Sigmoid colon (tissue), 7 donors: ENCODE data around the gene LPGAT1. TPM values are rescaled to one million over a fixed set of nuclear protein-coding genes. Genes with fewer than 3 reads are reported as not detected.

ENCODE experiments used
- DNase-seq: peaks from one replicate; pipeline ENCODE4 v3.0.0-alpha.2; 2019
- H3K27ac ChIP-seq, 4 donors: fragments of 200-600 bp; sonication (generic); one replicate each; pipeline ENCODE4 v1.5.1; 2016 to 2019; ENCODE audit warnings: mild to moderate bottlenecking in 1 of 4
- H3K27me3 ChIP-seq, 3 donors: fragments of 200-600 bp; sonication (generic); one replicate each; pipeline ENCODE4 v1.5.1; 2019; ENCODE audit warnings: mild to moderate bottlenecking in 1 of 3
- H3K36me3 ChIP-seq, 4 donors: fragments of 200-600 bp; sonication (generic); one replicate each; pipeline ENCODE4 v1.5.1; 2016 to 2019
- H3K4me1 ChIP-seq, 4 donors: fragments of 200-600 bp; sonication (generic); one replicate each; pipeline ENCODE4 v1.5.1; 2017 to 2019
- H3K4me3 ChIP-seq, 4 donors: fragments of 200-600 bp; sonication (generic); one replicate each; pipeline ENCODE4 v1.5.1; 2017 to 2019; ENCODE audit warnings: mild to moderate bottlenecking in 2 of 4, moderate library complexity in 1 of 4
- H3K9me3 ChIP-seq, 4 donors: fragments of 200-600 bp in 3 of 4; sonication (generic) in 3 of 4; one replicate each; pipeline versions ENCODE4 v1.5.1 to v1.6.1; 2013 to 2019
- CTCF ChIP-seq, 4 experiments: fragments of 450-650 bp in 3 of 4; fragments of 200-600 bp in 1 of 4; IDR thresholded peaks; one replicate each; pipeline ENCODE4 v1.5.1; 2016 to 2019; ENCODE audit warnings: antibody characterized with exemption in 4 of 4, mild to moderate bottlenecking in 3 of 4, moderate library complexity in 2 of 4
- EP300 ChIP-seq, 4 donors: sonication (generic); formaldehyde crosslinking; IDR thresholded peaks; one replicate each; pipeline ENCODE4 v1.6.1; 2017; ENCODE audit warnings: antibody characterized with exemption in 4 of 4
- POLR2A ChIP-seq, 2 donors: fragments of 450-650 bp; IDR thresholded peaks; one replicate each; pipeline ENCODE4 v1.6.1; 2016; ENCODE audit warnings: antibody characterized with exemption in 2 of 2, mild to moderate bottlenecking in 2 of 2, moderate library complexity in 2 of 2
- POLR2AphosphoS5 ChIP-seq, 4 donors: sonication (generic); formaldehyde crosslinking; IDR thresholded peaks; one replicate each; pipeline ENCODE4 v1.6.1; 2017; ENCODE audit warnings: antibody characterized with exemption in 4 of 4
- WGBS, 2 donors: extraction: QIAGEN DNeasy Blood & Tissue Kit; methylation state at CpG; one replicate each; pipeline ENCODE4 v1.1.7; 2013; 5-methylcytosine and 5-hydroxymethylcytosine counted together
- intact Hi-C: fragments of 100-400 bp; cut with DNase I; formaldehyde crosslinking; loops from one replicate; pipeline ENCODE4 v1.15.1; 2023
- polyA plus RNA-seq, 3 donors: library from polyadenylated mRNA; stranded (reverse); fragments of 200-250 nt; gene quantifications; one replicate each; pipeline ENCODE4 v1.2.3, GENCODE V29; 2013
- total RNA-seq, 4 donors: library from RNA; depleted of rRNA; stranded (reverse); fragments of >200 nt; gene quantifications; one replicate each; pipeline ENCODE4 v1.1.0, GENCODE V29; 2016
- donor health status: healthy with polysubstance abuse.
- donor health status: Bipolar disorder and iron deficiency.
- donor health status: healthy.

The LPGAT1 gene
- total and polyA plus RNA-seq, 7 donors: 2.5 to 46.7 (median 26.8) TPM

GRCh38 chr1:211783897-211784296 is 46.7 kb downstream of the LPGAT1 start:
- intact Hi-C loops: no loop called here
- H3K27ac ChIP-seq: no peak overlapping the region
- DNase-seq: no peak
- H3K36me3 ChIP-seq: peaks cover 0 to 44% (median 0%) of the 10 kb centered on the region in 4 donors
- WGBS, 2 donors: 3 to 47% methylated on average over 1 of the region's 1 CpG
- TF ChIP-seq CTCF (IDR thresholded peaks at IDR 0.05) (no peak), EP300 (IDR thresholded peaks at IDR 0.05) (no peak), POLR2AphosphoS5 (IDR thresholded peaks at IDR 0.05) (no peak), POLR2A (IDR thresholded peaks at IDR 0.05) (no peak)
- H3K27me3 ChIP-seq: no peaks in the 10 kb centered on the region
- peaks cover 0 to 4% (median 0%) of the 10 kb centered on the region in 4 donors for H3K4me1 ChIP-seq
- H3K4me3 ChIP-seq: no peak overlapping the region
- no peaks in the 10 kb centered on the region for H3K9me3 ChIP-seq

- Histone ChIP-seq H3K27me3 (no peaks in the 10 kb centered on the region), H3K36me3 (peaks cover 0 to 46% (median 0%) of the 10 kb centered on the region in 4 donors), H3K4me1 (peaks cover 0 to 1% (median 0%) of the 10 kb centered on the region in 4 donors), H3K9me3 (no peaks in the 10 kb centered on the region), H3K4me3 (no peak overlapping the region), H3K27ac (no peak overlapping the region)
- 83 to 92% methylated on average over 4 of the region's 4 CpGs for WGBS, 2 donors
- intact Hi-C loops: no loop called here
- TF ChIP-seq EP300 (IDR thresholded peaks at IDR 0.05) (no peak), POLR2AphosphoS5 (IDR thresholded peaks at IDR 0.05) (no peak), CTCF (IDR thresholded peaks at IDR 0.05) (no peak), POLR2A (IDR thresholded peaks at IDR 0.05) (no peak)
- no peak for DNase-seq
Observed at GRCh38 chr1:211783266-211783665, 47.3 kb downstream of the LPGAT1 start.

GRCh38 chr1:211781260-211781659 is 49.3 kb downstream of the LPGAT1 start:
- Histone ChIP-seq H3K4me1 (no peaks in the 10 kb centered on the region), H3K27me3 (no peaks in the 10 kb centered on the region), H3K9me3 (no peaks in the 10 kb centered on the region), H3K4me3 (no peak overlapping the region), H3K36me3 (peaks cover 0 to 47% (median 4%) of the 10 kb centered on the region in 4 donors), H3K27ac (peak overlapping the region in 2 of 4 donors; percentile 9 to 16)
- intact Hi-C loops: no loop called here
- 80 to 87% methylated on average over 2 of the region's 2 CpGs for whole genome bisulfite sequencing, 2 donors
- no peak for DNase-seq
- TF ChIP-seq POLR2A (IDR thresholded peaks at IDR 0.05): no peak
- TF ChIP-seq POLR2AphosphoS5 (IDR thresholded peaks at IDR 0.05): no peak
- TF ChIP-seq CTCF (IDR thresholded peaks at IDR 0.05): no peak
- no peak for TF ChIP-seq EP300 (IDR thresholded peaks at IDR 0.05)

GRCh38 chr1:211775170-211775569 is 55.4 kb downstream of the LPGAT1 start:
- TF ChIP-seq POLR2AphosphoS5 (IDR thresholded peaks at IDR 0.05) (no peak), POLR2A (IDR thresholded peaks at IDR 0.05) (no peak), EP300 (IDR thresholded peaks at IDR 0.05) (no peak)
- H3K4me1 ChIP-seq: no peaks in the 10 kb centered on the region
- H3K4me3 ChIP-seq: no peak overlapping the region
- H3K36me3 ChIP-seq: peaks cover 0 to 38% (median 10%) of the 10 kb centered on the region in 4 donors
- no peak for DNase-seq
- no peaks in the 10 kb centered on the region for H3K9me3 ChIP-seq
- no peak overlapping the region for H3K27ac ChIP-seq
- no peaks in the 10 kb centered on the region for H3K27me3 ChIP-seq
- intact Hi-C loops: no loop called here
- 79 to 91% methylated on average over 4 of the region's 4 CpGs for WGBS, 2 donors

- TF ChIP-seq CTCF (IDR thresholded peaks at IDR 0.05): no peak
- no peak for TF ChIP-seq POLR2A (IDR thresholded peaks at IDR 0.05)
- TF ChIP-seq POLR2AphosphoS5 (IDR thresholded peaks at IDR 0.05): no peak
- no peak for TF ChIP-seq EP300 (IDR thresholded peaks at IDR 0.05)
- Histone ChIP-seq H3K27ac (no peak overlapping the region), H3K9me3 (no peaks in the 10 kb centered on the region), H3K4me3 (no peak overlapping the region), H3K36me3 (peaks cover 0 to 16% (median 0%) of the 10 kb centered on the region in 4 donors), H3K4me1 (no peaks in the 10 kb centered on the region), H3K27me3 (no peaks in the 10 kb centered on the region)
- intact Hi-C loops: no loop called here
- no peak for DNase-seq
- WGBS, 2 donors: 100% methylated on average over 1 of the region's 1 CpG
Observed at GRCh38 chr1:211764701-211765100, 65.9 kb downstream of the LPGAT1 start.
